ENCODE measurements around the gene EVI5. TPM values are rescaled to one million over a fixed set of nuclear protein-coding genes. Genes with fewer than 3 reads are reported as not detected.

The EVI5 gene
- polyA plus RNA-seq, 1 donor from 2014 or later: 8.5 TPM

DNA sequence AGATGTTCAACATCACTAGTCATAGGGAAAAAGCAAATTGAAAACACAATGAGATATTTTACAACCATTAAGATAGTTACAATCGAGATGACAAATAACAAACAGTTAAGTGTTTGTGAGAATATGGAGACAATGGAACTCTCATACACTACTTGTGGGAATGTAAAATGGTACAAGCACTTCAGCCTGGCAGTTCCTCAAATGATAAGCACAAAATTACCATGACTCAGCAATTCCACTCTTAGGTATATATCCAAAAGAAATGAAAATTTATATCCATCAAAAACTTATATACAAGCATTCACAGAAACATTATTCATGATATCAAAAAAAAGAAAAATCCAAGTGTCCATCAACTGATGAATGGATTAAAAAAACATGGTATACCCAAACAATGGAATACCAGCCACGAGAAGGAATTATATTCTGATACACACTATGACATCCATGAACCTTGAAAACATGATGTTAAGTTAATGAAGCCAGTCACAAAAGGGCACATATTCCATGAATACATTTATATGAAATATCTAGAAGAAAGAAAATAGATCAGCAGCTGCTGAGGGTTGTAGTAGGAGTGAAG lies 76.4 kb downstream of the EVI5 start:
- no peak overlapping the region for H3K4me2 ChIP-seq (ENCODE audit: low read length)
- no peaks in the 10 kb centered on the region for H3F3A ChIP-seq (ENCODE audit: insufficient read depth, low read length, poor library complexity, severe bottlenecking)
- no peaks in the 10 kb centered on the region for H3K79me2 ChIP-seq (replicated peaks; ENCODE audit: insufficient read depth, low read length)

GRCh38 chr1:92707709-92708108 lies 77.2 kb downstream of the EVI5 start:
- no peak overlapping the region for H3K4me3 ChIP-seq (ENCODE audit: low read length)
- no peaks in the 10 kb centered on the region for H3K79me2 ChIP-seq (replicated peaks; ENCODE audit: insufficient read depth, low read length)
- no peaks in the 10 kb centered on the region for H3K9me3 ChIP-seq (ENCODE audit: low read length)
- H3K4me2 ChIP-seq (ENCODE audit: low read length): no peak overlapping the region
- no peaks in the 10 kb centered on the region for H3K36me3 ChIP-seq (ENCODE audit: insufficient read depth, low read length)
- no peak overlapping the region for H3K9ac ChIP-seq (ENCODE audit: low read length)
- no peaks in the 10 kb centered on the region for H3K9me2 ChIP-seq (ENCODE audit: insufficient read depth, low read length)
- H3F3A ChIP-seq (ENCODE audit: insufficient read depth, low read length, poor library complexity, severe bottlenecking): no peaks in the 10 kb centered on the region
- no peaks in the 10 kb centered on the region for H3K27me3 ChIP-seq (ENCODE audit: insufficient read depth, low read depth, low read length)
- no peak overlapping the region for H2AFZ ChIP-seq (ENCODE audit: low read depth, low read length)
- no peak overlapping the region for H3K27ac ChIP-seq (ENCODE audit: low read length)
- H4K20me1 ChIP-seq (ENCODE audit: insufficient read depth): no peaks in the 10 kb centered on the region
- TF ChIP-seq EP300 (conservative IDR thresholded peaks at IDR 0.05; ENCODE audit: poor library complexity, severe bottlenecking) (no peak), TAF1 (IDR thresholded peaks at IDR 0.05; ENCODE audit: low read depth) (no peak), SMC3 (conservative IDR thresholded peaks at IDR 0.05; ENCODE audit: poor library complexity) (no peak), RAD21 (conservative IDR thresholded peaks at IDR 0.05) (no peak), REST (IDR thresholded peaks at IDR 0.05; ENCODE audit: borderline replicate concordance) (no peak), CTCF (IDR thresholded peaks at IDR 0.05; ENCODE audit: poor library complexity, severe bottlenecking) (no peak)

More for the DNA sequence above, 76.4 kb downstream of the EVI5 start:
- H4K20me1 ChIP-seq (ENCODE audit: insufficient read depth): no peaks in the 10 kb centered on the region
- no peaks in the 10 kb centered on the region for H3K9me2 ChIP-seq (ENCODE audit: insufficient read depth, low read length)
- no peaks in the 10 kb centered on the region for H3K27me3 ChIP-seq (ENCODE audit: insufficient read depth, low read depth, low read length)
- no peaks in the 10 kb centered on the region for H3K36me3 ChIP-seq (ENCODE audit: insufficient read depth, low read length)
- H2AFZ ChIP-seq (ENCODE audit: low read depth, low read length): no peak overlapping the region
- no peak overlapping the region for H3K27ac ChIP-seq (ENCODE audit: low read length)
- TF ChIP-seq RAD21 (conservative IDR thresholded peaks at IDR 0.05): no peak
- no peak for TF ChIP-seq EP300 (conservative IDR thresholded peaks at IDR 0.05; ENCODE audit: poor library complexity, severe bottlenecking)
- no peak for TF ChIP-seq EZH2 (IDR thresholded peaks at IDR 0.05; ENCODE audit: borderline replicate concordance, insufficient read depth, low read length, poor library complexity, severe bottlenecking)
- no peak for TF ChIP-seq POLR2AphosphoS5 (IDR thresholded peaks at IDR 0.05)
- TF ChIP-seq SMC3 (conservative IDR thresholded peaks at IDR 0.05; ENCODE audit: poor library complexity): no peak
- no peak for TF ChIP-seq TAF1 (IDR thresholded peaks at IDR 0.05; ENCODE audit: low read depth)
- TF ChIP-seq MXI1 (conservative IDR thresholded peaks at IDR 0.05; ENCODE audit: poor library complexity, severe bottlenecking): no peak
- no peak for TF ChIP-seq REST (IDR thresholded peaks at IDR 0.05; ENCODE audit: borderline replicate concordance)
- TF ChIP-seq CTCF (IDR thresholded peaks at IDR 0.05; ENCODE audit: poor library complexity, severe bottlenecking): no peak
- no peak overlapping the region for H3K9ac ChIP-seq (ENCODE audit: low read length)
- H3K4me3 ChIP-seq (ENCODE audit: low read length): no peak overlapping the region
- no peaks in the 10 kb centered on the region for H3K9me3 ChIP-seq (ENCODE audit: low read length)
